IMR-90 (cell line): Measurements from ENCODE around the gene MAGI1. TPM values are rescaled to one million over a fixed set of nuclear protein-coding genes. Genes with fewer than 3 reads are reported as not detected.

ENCODE experiments used
- ATAC-seq: fragments of 200-7000 bp; cut with Tn5 transposase; 2 replicates; pipeline ENCODE4 v1.9.1; 2020; ENCODE audit warnings: low read depth, mild to moderate bottlenecking, moderate library complexity
- BruUV-seq: library from RNA; stranded (reverse); fragments of 400-500 nt; replicated peaks from 2 replicates; lab custom pipeline; 2021; lab: Mats Ljungman, UMichigan
- CTCF ChIA-PET: fragments of 300-600 bp; formaldehyde crosslinking; extraction: SDS; loops from one replicate; lab custom pipeline; 2021; ENCODE audit warnings: antibody characterized with exemption; lab: Yijun Ruan, JAX
- POLR2A ChIA-PET: fragments of 300-600 bp; sonication (Branson Sonifier 250); formaldehyde crosslinking; loops from one replicate; lab custom pipeline; 2022; ENCODE audit warnings: antibody characterized with exemption; ENCODE audit not compliant: unreplicated experiment; lab: Charles Lee
- DNase-seq: peaks from one replicate; pipeline ENCODE4 v3.0.0; 2013
- H2AFZ ChIP-seq: replicated peaks from 2 replicates; pipeline ENCODE3; 2013; ENCODE audit warnings: low read length, mild to moderate bottlenecking; ENCODE audit not compliant: poor library complexity
- H2AK5ac ChIP-seq: 2 replicates; pipeline ENCODE4 v1.6.1; 2013; ENCODE audit warnings: low read depth, low read length, inconsistent platforms
- H2AK9ac ChIP-seq: replicated peaks from 2 replicates; pipeline ENCODE3; 2013; ENCODE audit warnings: mild to moderate bottlenecking, low read depth, low read length, moderate library complexity; ENCODE audit not compliant: poor library complexity
- H2BK120ac ChIP-seq: 2 replicates; pipeline ENCODE4 v1.6.1; 2013; ENCODE audit warnings: low read depth, low read length, inconsistent platforms
- H2BK15ac ChIP-seq: 3 replicates; pipeline ENCODE4 v1.6.1; 2013; ENCODE audit warnings: low read depth, low read length, inconsistent platforms
- H2BK20ac ChIP-seq: 2 replicates; pipeline ENCODE4 v1.6.1; 2013; ENCODE audit warnings: low read depth, mild to moderate bottlenecking, inconsistent platforms, low read length, moderate library complexity
- H2BK5ac ChIP-seq: 2 replicates; pipeline ENCODE4 v1.6.1; 2013; ENCODE audit warnings: mild to moderate bottlenecking, low read depth, low read length, inconsistent platforms; ENCODE audit not compliant: poor library complexity, severe bottlenecking
- H3K14ac ChIP-seq: replicated peaks from 2 replicates; pipeline ENCODE4 v1.6.1; 2013; ENCODE audit warnings: low read depth, low read length, inconsistent platforms
- H3K18ac ChIP-seq: 2 replicates; pipeline ENCODE4 v1.6.1; 2013; ENCODE audit warnings: low read depth, low read length, control low read depth
- H3K23ac ChIP-seq: 2 replicates; pipeline ENCODE4 v1.6.1; 2013; ENCODE audit warnings: low read depth, low read length, inconsistent platforms
- H3K27ac ChIP-seq: 2 replicates; pipeline ENCODE4 v1.5.1; 2013; ENCODE audit warnings: mild to moderate bottlenecking, control low read depth, low read length; ENCODE audit not compliant: insufficient read depth
- H3K27me3 ChIP-seq: 2 replicates; pipeline ENCODE4 v1.6.1; 2013; ENCODE audit warnings: low read length; ENCODE audit not compliant: control insufficient read depth, insufficient read depth
- H3K36me3 ChIP-seq: 2 replicates; pipeline ENCODE4 v1.6.1; 2013; ENCODE audit warnings: low read length, mixed read lengths; ENCODE audit not compliant: control insufficient read depth, insufficient read depth
- H3K4ac ChIP-seq: 2 replicates; pipeline ENCODE4 v1.6.1; 2013; ENCODE audit warnings: low read depth, low read length, inconsistent platforms
- H3K4me1 ChIP-seq: 2 replicates; pipeline ENCODE4 v1.6.1; 2013; ENCODE audit warnings: low read length, mixed read lengths; ENCODE audit not compliant: control insufficient read depth, insufficient read depth
- H3K4me2 ChIP-seq: 2 replicates; pipeline ENCODE4 v1.6.1; 2013; ENCODE audit warnings: low read depth, mild to moderate bottlenecking, control low read depth, low read length, moderate library complexity
- H3K4me3 ChIP-seq: 2 replicates; pipeline ENCODE4 v1.5.1; 2013; ENCODE audit warnings: low read depth, mild to moderate bottlenecking, control low read depth, low read length, moderate library complexity; ENCODE audit not compliant: insufficient read depth
- H3K56ac ChIP-seq: 2 replicates; pipeline ENCODE4 v1.6.1; 2013; ENCODE audit warnings: low read length, inconsistent platforms; ENCODE audit not compliant: insufficient read depth; ENCODE audit errors: extremely low read depth
- H3K79me1 ChIP-seq, 2 experiments: 2 replicates each; pipeline ENCODE4 v1.6.1; 2013; ENCODE audit warnings: low read length in 2 of 2, inconsistent platforms in 1 of 2, low read depth in 1 of 2
- H3K9ac ChIP-seq: 2 replicates; pipeline ENCODE4 v1.6.1; 2013; ENCODE audit warnings: low read depth, low read length, control low read depth
- H3K9me1 ChIP-seq: 2 replicates; pipeline ENCODE4 v1.6.1; 2013; ENCODE audit warnings: low read length, inconsistent platforms; ENCODE audit not compliant: insufficient read depth
- H3K9me3 ChIP-seq: 2 replicates; pipeline ENCODE4 v1.6.1; 2013; ENCODE audit warnings: low read length; ENCODE audit not compliant: control insufficient read depth, insufficient read depth
- H4K20me1 ChIP-seq: 2 replicates; pipeline ENCODE4 v1.6.1; 2013; ENCODE audit warnings: low read length, inconsistent platforms; ENCODE audit not compliant: insufficient read depth
- H4K5ac ChIP-seq: 2 replicates; pipeline ENCODE4 v1.6.1; 2013; ENCODE audit warnings: mild to moderate bottlenecking, low read depth, low read length, control low read depth
- H4K8ac ChIP-seq, 2 experiments: 2 replicates each; pipeline ENCODE4 v1.6.1; 2013; ENCODE audit warnings: low read depth in 2 of 2, low read length in 2 of 2, control low read depth in 1 of 2, inconsistent platforms in 1 of 2
- H4K91ac ChIP-seq: 2 replicates; pipeline ENCODE4 v1.6.1; 2013; ENCODE audit warnings: low read depth, low read length, inconsistent platforms; ENCODE audit not compliant: insufficient read depth
- BHLHE40 ChIP-seq: fragments of 150-350 bp; IDR thresholded peaks from 2 replicates; pipeline ENCODE4 v1.6.1; 2016; ENCODE audit warnings: mild to moderate bottlenecking, low read depth, low read length
- MAFK ChIP-seq: IDR thresholded peaks from 2 replicates; pipeline ENCODE4 v1.6.1; 2012; ENCODE audit warnings: low read depth, low read length, improper control_type of control experiment
- RAD21 ChIP-seq: IDR thresholded peaks from 2 replicates; pipeline ENCODE4 v1.6.1; 2012; ENCODE audit warnings: low read length, improper control_type of control experiment
- RFX5 ChIP-seq: IDR thresholded peaks from 2 replicates; pipeline ENCODE4 v1.8.0; 2012; ENCODE audit warnings: low read depth, mild to moderate bottlenecking, low read length, moderate library complexity
- WGBS, 2 experiments: methylation state at CpG; one replicate each; pipeline versions ENCODE4 v1.1.5 to v1.1.7; 2013; ENCODE audit warnings: missing lambda C conversion rate in 2 of 2; ENCODE audit not compliant: insufficient read length in 1 of 2; ENCODE audit errors: extremely low coverage in 2 of 2; 5-methylcytosine and 5-hydroxymethylcytosine counted together
- dilution Hi-C: fragments of 300-500 bp; cut with HindIII; formaldehyde crosslinking; loops from one replicate; pipeline ENCODE4 v1.14.3; 2018; ENCODE audit warnings: low sequenced_read_pairs; ENCODE audit not compliant: unreplicated experiment
- in situ Hi-C: fragments of 300-500 bp; cut with MboI; formaldehyde crosslinking; loops from 3 replicates; pipeline ENCODE4 v1.14.3; 2019; ENCODE audit warnings: low sequenced_read_pairs, inconsistent platforms, mixed read lengths
- intact Hi-C: fragments of 100-400 bp; cut with micrococcal nuclease; formaldehyde crosslinking; loops from 2 replicates; pipeline ENCODE4 v1.10.0; 2022
- polyA plus RNA-seq, 3 experiments: library from polyadenylated mRNA; depleted of rRNA; stranded (reverse); fragments of >200 nt; gene quantifications; 2 replicates each; pipeline ENCODE4 v1.2.3, GENCODE V29; 2012; ENCODE audit warnings: low replicate concordance in 1 of 3
- total RNA-seq: library from RNA; depleted of rRNA; stranded (reverse); fragments of >200 nt; gene quantifications from 2 replicates; pipeline ENCODE4 v1.2.3, GENCODE V29; 2012
- TF ChIP-seq, protein P1 (sequence below): fragments of 150-350 bp; IDR thresholded peaks from 2 replicates; pipeline ENCODE4 v1.6.1; 2016; ENCODE audit warnings: low read depth, mild to moderate bottlenecking, low read length, moderate library complexity, borderline replicate concordance
- TF ChIP-seq, protein P2 (sequence below): conservative IDR thresholded peaks from 2 replicates; pipeline ENCODE4 v1.5.1; 2012; ENCODE audit warnings: mild to moderate bottlenecking, low read depth, low read length, improper control_type of control experiment

Gene MAGI1
- total and polyA plus RNA-seq, 2 of the 4 experiments (the other 2 are of a cell fraction): 14.5 to 24.2 TPM

DNA sequence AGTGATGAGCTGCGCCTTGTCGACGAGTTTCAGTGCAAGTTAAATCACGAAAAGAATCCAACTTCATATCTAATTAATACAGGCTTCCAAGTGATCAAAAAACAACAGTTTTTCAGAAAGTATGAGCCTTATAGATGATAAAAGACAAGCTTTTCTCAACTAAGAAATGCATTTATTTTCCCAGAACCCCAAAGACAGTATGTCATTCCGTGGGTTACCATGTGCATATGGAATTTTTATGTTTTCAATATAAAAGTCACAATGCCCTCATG, 442.8 kb downstream of the MAGI1 start:
- Histone ChIP-seq H3K9me3 (no peaks in the 10 kb centered on the region), H3K27me3 (no peaks in the 10 kb centered on the region), H2BK5ac (no peak overlapping the region), H4K5ac (no peak overlapping the region), H3K9me1 (no peaks in the 10 kb centered on the region), H3K4me2 (no peak overlapping the region), H3K27ac (no peak overlapping the region), H3K4me1 (peaks cover 4% of the 10 kb centered on the region; the same call in 1 of the 2 replicates), H2AK5ac (0 out of 2 replicates have a peak overlapping the region, but pooled peaks have one; percentile 11), H2AFZ (no peak overlapping the region), H3K4me3 (no peak overlapping the region), H3K18ac (no peak overlapping the region), H2BK120ac (no peak overlapping the region), H2BK15ac (no peak overlapping the region), H3K79me1 (peaks cover 23 to 35% of the 10 kb centered on the region in 2 experiments), H3K9ac (no peak overlapping the region), H2BK20ac (no peak overlapping the region), H3K4ac (no peak overlapping the region), H3K23ac (no peak overlapping the region), H3K56ac (no peak overlapping the region), H2AK9ac (no peak overlapping the region), H4K8ac (no peak overlapping the region), H4K20me1 (no peaks in the 10 kb centered on the region; the same call in 1 of the 2 replicates), H3K36me3 (no peaks in the 10 kb centered on the region), H3K14ac (no peak overlapping the region), H4K91ac (no peak overlapping the region)
- ChIA-PET POLR2A (no interaction called here), CTCF (no interaction called here)
- dilution Hi-C loops (no loop called here), intact Hi-C loops (no loop called here), in situ Hi-C loops (no loop called here)
- BruUV-seq: no TSS peak
- no CpG with 5 or more reads among the region's 5 CpGs for WGBS, 2 experiments
- no peak for DNase-seq
- no peak for ATAC-seq
- TF ChIP-seq RAD21: no peak
- TF ChIP-seq BHLHE40: no peak
- TF ChIP-seq, protein P1, sequence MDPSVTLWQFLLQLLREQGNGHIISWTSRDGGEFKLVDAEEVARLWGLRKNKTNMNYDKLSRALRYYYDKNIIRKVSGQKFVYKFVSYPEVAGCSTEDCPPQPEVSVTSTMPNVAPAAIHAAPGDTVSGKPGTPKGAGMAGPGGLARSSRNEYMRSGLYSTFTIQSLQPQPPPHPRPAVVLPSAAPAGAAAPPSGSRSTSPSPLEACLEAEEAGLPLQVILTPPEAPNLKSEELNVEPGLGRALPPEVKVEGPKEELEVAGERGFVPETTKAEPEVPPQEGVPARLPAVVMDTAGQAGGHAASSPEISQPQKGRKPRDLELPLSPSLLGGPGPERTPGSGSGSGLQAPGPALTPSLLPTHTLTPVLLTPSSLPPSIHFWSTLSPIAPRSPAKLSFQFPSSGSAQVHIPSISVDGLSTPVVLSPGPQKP: no peak
- TF ChIP-seq, protein P2, sequence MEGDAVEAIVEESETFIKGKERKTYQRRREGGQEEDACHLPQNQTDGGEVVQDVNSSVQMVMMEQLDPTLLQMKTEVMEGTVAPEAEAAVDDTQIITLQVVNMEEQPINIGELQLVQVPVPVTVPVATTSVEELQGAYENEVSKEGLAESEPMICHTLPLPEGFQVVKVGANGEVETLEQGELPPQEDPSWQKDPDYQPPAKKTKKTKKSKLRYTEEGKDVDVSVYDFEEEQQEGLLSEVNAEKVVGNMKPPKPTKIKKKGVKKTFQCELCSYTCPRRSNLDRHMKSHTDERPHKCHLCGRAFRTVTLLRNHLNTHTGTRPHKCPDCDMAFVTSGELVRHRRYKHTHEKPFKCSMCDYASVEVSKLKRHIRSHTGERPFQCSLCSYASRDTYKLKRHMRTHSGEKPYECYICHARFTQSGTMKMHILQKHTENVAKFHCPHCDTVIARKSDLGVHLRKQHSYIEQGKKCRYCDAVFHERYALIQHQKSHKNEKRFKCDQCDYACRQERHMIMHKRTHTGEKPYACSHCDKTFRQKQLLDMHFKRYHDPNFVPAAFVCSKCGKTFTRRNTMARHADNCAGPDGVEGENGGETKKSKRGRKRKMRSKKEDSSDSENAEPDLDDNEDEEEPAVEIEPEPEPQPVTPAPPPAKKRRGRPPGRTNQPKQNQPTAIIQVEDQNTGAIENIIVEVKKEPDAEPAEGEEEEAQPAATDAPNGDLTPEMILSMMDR: no peak
- TF ChIP-seq RFX5: no peak
- TF ChIP-seq MAFK: no peak
